ENCODE measurements around the gene NFAT5.

Gene NFAT5

GRCh38 chr16:69606985-69607384 lies 41.2 kb downstream of the NFAT5 start:
- no peak overlapping the region for H3K27ac ChIP-seq
- TF ChIP-seq CTCF (IDR thresholded peaks at IDR 0.05) (no peak), ZFX (IDR thresholded peaks at IDR 0.05; ENCODE audit: borderline replicate concordance) (no peak)

GRCh38 chr16:69607674-69608073 lies 41.9 kb downstream of the NFAT5 start:
- no peak overlapping the region for H3K27ac ChIP-seq
- TF ChIP-seq ZFX (IDR thresholded peaks at IDR 0.05; ENCODE audit: borderline replicate concordance) (no peak), CTCF (IDR thresholded peaks at IDR 0.05) (no peak)

- H3K27ac ChIP-seq = no peak overlapping the region; the same call in 1 of the 2 replicates
- TF ChIP-seq CTCF (IDR thresholded peaks at IDR 0.05) = no peak
- no peak for TF ChIP-seq ZFX (IDR thresholded peaks at IDR 0.05; ENCODE audit: borderline replicate concordance)
Measured at GRCh38 chr16:69610356-69610755, 44.6 kb downstream of the NFAT5 start.

- peak overlapping the region; percentile 6; the same call in 1 of the 2 replicates for H3K27ac ChIP-seq
- TF ChIP-seq CTCF (IDR thresholded peaks at IDR 0.05) = no peak
- TF ChIP-seq ZFX (IDR thresholded peaks at IDR 0.05; ENCODE audit: borderline replicate concordance) = no peak
Measured at GRCh38 chr16:69611103-69611640, 45.4 kb downstream of the NFAT5 start.

- TF ChIP-seq ZFX (IDR thresholded peaks at IDR 0.05; ENCODE audit: borderline replicate concordance) = no peak
- TF ChIP-seq CTCF (IDR thresholded peaks at IDR 0.05) = no peak
- peak overlapping the region; percentile 20 for H3K27ac ChIP-seq
Measured at GRCh38 chr16:69613378-69614154, 47.8 kb downstream of the NFAT5 start.

- TF ChIP-seq CTCF (IDR thresholded peaks at IDR 0.05) = no peak
- no peak for TF ChIP-seq ZFX (IDR thresholded peaks at IDR 0.05; ENCODE audit: borderline replicate concordance)
- no peak overlapping the region for H3K27ac ChIP-seq
Measured at GRCh38 chr16:69615528-69615927, 49.8 kb downstream of the NFAT5 start.

- TF ChIP-seq CTCF (IDR thresholded peaks at IDR 0.05) (no peak), ZFX (IDR thresholded peaks at IDR 0.05; ENCODE audit: borderline replicate concordance) (no peak)
- no peak overlapping the region for H3K27ac ChIP-seq
Measured at GRCh38 chr16:69616082-69616481, 50.3 kb downstream of the NFAT5 start.

All from 22Rv1 (cell line).